ENCODE measurements around the gene SCUBE3. TPM values are rescaled to one million over a fixed set of nuclear protein-coding genes. Genes with fewer than 3 reads are reported as not detected.

Gene SCUBE3
- polyA plus RNA-seq, 1 donor from 2014 or later, result 7.3 TPM

DNA sequence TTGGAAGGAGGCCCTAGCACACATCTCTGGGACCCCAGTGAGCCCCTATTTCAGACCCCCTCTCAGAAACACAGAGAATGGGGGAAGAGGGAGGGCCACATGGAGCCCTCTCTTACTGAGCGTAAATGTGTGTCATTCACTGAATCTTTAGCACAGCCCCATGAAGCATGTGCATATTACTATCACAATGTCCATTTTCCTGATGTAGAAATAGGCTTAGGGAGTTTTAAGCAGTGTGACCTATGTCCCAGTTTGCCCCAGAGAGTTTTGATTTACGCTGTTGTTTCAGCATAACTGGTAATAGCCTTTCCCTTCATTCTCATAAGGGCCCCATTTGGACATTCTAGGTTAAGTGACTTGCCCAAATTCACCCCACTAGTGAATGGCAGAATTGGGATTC, 47.6 kb upstream of the SCUBE3 start:
- Histone ChIP-seq H3K4me2 (ENCODE audit: low read length) (no peak overlapping the region), H3K9ac (ENCODE audit: low read length) (no peak overlapping the region), H3K9me3 (ENCODE audit: low read length) (no peaks in the 10 kb centered on the region), H3K9me2 (ENCODE audit: insufficient read depth, low read length) (no peaks in the 10 kb centered on the region), H3K27me3 (ENCODE audit: insufficient read depth, low read depth, low read length) (no peaks in the 10 kb centered on the region), H3K27ac (ENCODE audit: low read length) (no peak overlapping the region), H2AFZ (ENCODE audit: low read depth, low read length) (no peak overlapping the region), H4K20me1 (ENCODE audit: insufficient read depth) (no peaks in the 10 kb centered on the region), H3K79me2 (replicated peaks; ENCODE audit: insufficient read depth, low read length) (no peaks in the 10 kb centered on the region), H3K4me3 (ENCODE audit: low read length) (no peak overlapping the region), H3F3A (ENCODE audit: insufficient read depth, low read length, poor library complexity, severe bottlenecking) (no peaks in the 10 kb centered on the region), H3K36me3 (ENCODE audit: insufficient read depth, low read length) (no peaks in the 10 kb centered on the region)
- no peak for TF ChIP-seq TAF1 (IDR thresholded peaks at IDR 0.05; ENCODE audit: low read depth)
- TF ChIP-seq MXI1 (conservative IDR thresholded peaks at IDR 0.05; ENCODE audit: poor library complexity, severe bottlenecking), result no peak
- TF ChIP-seq RAD21 (conservative IDR thresholded peaks at IDR 0.05), result no peak
- TF ChIP-seq EZH2 (IDR thresholded peaks at IDR 0.05; ENCODE audit: borderline replicate concordance, insufficient read depth, low read length, poor library complexity, severe bottlenecking), result no peak
- TF ChIP-seq POLR2AphosphoS5 (IDR thresholded peaks at IDR 0.05), result no peak
- TF ChIP-seq, protein P1, sequence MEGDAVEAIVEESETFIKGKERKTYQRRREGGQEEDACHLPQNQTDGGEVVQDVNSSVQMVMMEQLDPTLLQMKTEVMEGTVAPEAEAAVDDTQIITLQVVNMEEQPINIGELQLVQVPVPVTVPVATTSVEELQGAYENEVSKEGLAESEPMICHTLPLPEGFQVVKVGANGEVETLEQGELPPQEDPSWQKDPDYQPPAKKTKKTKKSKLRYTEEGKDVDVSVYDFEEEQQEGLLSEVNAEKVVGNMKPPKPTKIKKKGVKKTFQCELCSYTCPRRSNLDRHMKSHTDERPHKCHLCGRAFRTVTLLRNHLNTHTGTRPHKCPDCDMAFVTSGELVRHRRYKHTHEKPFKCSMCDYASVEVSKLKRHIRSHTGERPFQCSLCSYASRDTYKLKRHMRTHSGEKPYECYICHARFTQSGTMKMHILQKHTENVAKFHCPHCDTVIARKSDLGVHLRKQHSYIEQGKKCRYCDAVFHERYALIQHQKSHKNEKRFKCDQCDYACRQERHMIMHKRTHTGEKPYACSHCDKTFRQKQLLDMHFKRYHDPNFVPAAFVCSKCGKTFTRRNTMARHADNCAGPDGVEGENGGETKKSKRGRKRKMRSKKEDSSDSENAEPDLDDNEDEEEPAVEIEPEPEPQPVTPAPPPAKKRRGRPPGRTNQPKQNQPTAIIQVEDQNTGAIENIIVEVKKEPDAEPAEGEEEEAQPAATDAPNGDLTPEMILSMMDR (IDR thresholded peaks at IDR 0.05; ENCODE audit: poor library complexity, severe bottlenecking), result no peak
- no peak for TF ChIP-seq SMC3 (conservative IDR thresholded peaks at IDR 0.05; ENCODE audit: poor library complexity)
- no peak for TF ChIP-seq EP300 (conservative IDR thresholded peaks at IDR 0.05; ENCODE audit: poor library complexity, severe bottlenecking)
- TF ChIP-seq REST (IDR thresholded peaks at IDR 0.05; ENCODE audit: borderline replicate concordance), result no peak

DNA sequence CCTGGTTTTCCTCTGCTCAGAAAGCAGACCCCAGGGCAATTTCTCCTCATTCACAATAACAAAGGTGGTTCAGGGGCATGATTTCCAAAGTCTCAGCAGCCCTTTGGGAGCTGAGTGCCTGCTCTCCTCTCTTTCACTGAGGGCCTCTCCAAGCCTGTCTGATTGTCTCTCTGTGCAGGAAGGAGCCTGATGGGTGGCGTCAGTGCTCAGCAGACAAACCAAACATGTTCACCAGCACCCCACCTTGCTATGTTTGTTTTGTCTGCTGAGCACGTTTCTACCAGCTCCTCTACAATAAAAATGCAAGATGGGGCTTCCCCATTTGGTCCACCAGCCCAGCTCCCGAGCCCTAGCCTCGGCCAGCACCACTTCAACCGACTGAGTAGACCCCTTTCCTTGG, 47.2 kb upstream of the SCUBE3 start:
- Histone ChIP-seq H3K27ac (ENCODE audit: low read length) (no peak overlapping the region), H3K27me3 (ENCODE audit: insufficient read depth, low read depth, low read length) (no peaks in the 10 kb centered on the region), H3K9ac (ENCODE audit: low read length) (no peak overlapping the region), H3K9me2 (ENCODE audit: insufficient read depth, low read length) (no peaks in the 10 kb centered on the region), H3K4me3 (ENCODE audit: low read length) (no peak overlapping the region), H2AFZ (ENCODE audit: low read depth, low read length) (no peak overlapping the region), H3F3A (ENCODE audit: insufficient read depth, low read length, poor library complexity, severe bottlenecking) (no peaks in the 10 kb centered on the region), H3K79me2 (replicated peaks; ENCODE audit: insufficient read depth, low read length) (no peaks in the 10 kb centered on the region), H3K9me3 (ENCODE audit: low read length) (no peaks in the 10 kb centered on the region), H3K4me2 (ENCODE audit: low read length) (no peak overlapping the region), H3K36me3 (ENCODE audit: insufficient read depth, low read length) (no peaks in the 10 kb centered on the region), H4K20me1 (ENCODE audit: insufficient read depth) (no peaks in the 10 kb centered on the region)
- TF ChIP-seq EZH2 (IDR thresholded peaks at IDR 0.05; ENCODE audit: borderline replicate concordance, insufficient read depth, low read length, poor library complexity, severe bottlenecking) (no peak), POLR2AphosphoS5 (IDR thresholded peaks at IDR 0.05) (no peak), EP300 (conservative IDR thresholded peaks at IDR 0.05; ENCODE audit: poor library complexity, severe bottlenecking) (no peak), RAD21 (conservative IDR thresholded peaks at IDR 0.05) (no peak), TAF1 (IDR thresholded peaks at IDR 0.05; ENCODE audit: low read depth) (no peak), MXI1 (conservative IDR thresholded peaks at IDR 0.05; ENCODE audit: poor library complexity, severe bottlenecking) (no peak), SMC3 (conservative IDR thresholded peaks at IDR 0.05; ENCODE audit: poor library complexity) (no peak), REST (IDR thresholded peaks at IDR 0.05; ENCODE audit: borderline replicate concordance) (no peak)
- TF ChIP-seq, protein P1 (IDR thresholded peaks at IDR 0.05; ENCODE audit: poor library complexity, severe bottlenecking), result no peak
